ENCODE measurements around the gene SUSD3.
A peak's percentile ranks its signal among the peaks of the same experiment; 100 is the strongest.

The SUSD3 gene

GRCh38 chr9:93120846-93121315, 62.4 kb downstream of the SUSD3 start:
- peaks cover 15% of the 10 kb centered on the region for H3K4me1 ChIP-seq (ENCODE audit: insufficient read depth, poor library complexity, severe bottlenecking)
- no peaks in the 10 kb centered on the region for H3K27me3 ChIP-seq (ENCODE audit: insufficient read depth, poor library complexity, severe bottlenecking)
- TF ChIP-seq, protein P1, sequence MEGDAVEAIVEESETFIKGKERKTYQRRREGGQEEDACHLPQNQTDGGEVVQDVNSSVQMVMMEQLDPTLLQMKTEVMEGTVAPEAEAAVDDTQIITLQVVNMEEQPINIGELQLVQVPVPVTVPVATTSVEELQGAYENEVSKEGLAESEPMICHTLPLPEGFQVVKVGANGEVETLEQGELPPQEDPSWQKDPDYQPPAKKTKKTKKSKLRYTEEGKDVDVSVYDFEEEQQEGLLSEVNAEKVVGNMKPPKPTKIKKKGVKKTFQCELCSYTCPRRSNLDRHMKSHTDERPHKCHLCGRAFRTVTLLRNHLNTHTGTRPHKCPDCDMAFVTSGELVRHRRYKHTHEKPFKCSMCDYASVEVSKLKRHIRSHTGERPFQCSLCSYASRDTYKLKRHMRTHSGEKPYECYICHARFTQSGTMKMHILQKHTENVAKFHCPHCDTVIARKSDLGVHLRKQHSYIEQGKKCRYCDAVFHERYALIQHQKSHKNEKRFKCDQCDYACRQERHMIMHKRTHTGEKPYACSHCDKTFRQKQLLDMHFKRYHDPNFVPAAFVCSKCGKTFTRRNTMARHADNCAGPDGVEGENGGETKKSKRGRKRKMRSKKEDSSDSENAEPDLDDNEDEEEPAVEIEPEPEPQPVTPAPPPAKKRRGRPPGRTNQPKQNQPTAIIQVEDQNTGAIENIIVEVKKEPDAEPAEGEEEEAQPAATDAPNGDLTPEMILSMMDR (IDR thresholded peaks at IDR 0.05; ENCODE audit: poor library complexity, severe bottlenecking): no peak
- H3K36me3 ChIP-seq (ENCODE audit: low read depth): peaks cover 5% of the 10 kb centered on the region; the same call in 1 of the 2 replicates
- ATAC-seq (ENCODE audit: low read depth): no peak
- no peak overlapping the region for H3K4me3 ChIP-seq (ENCODE audit: severe bottlenecking)
- no peaks in the 10 kb centered on the region for H3K9me3 ChIP-seq (ENCODE audit: severe bottlenecking)
- peak; percentile 43 for DNase-seq (ENCODE audit: low spot score)
- peak overlapping the region; percentile 67 for H3K27ac ChIP-seq (ENCODE audit: poor library complexity, severe bottlenecking)

GRCh38 chr9:93121316-93122241, 63.1 kb downstream of the SUSD3 start:
- DNase-seq (ENCODE audit: low spot score) (peak; percentile 58), ATAC-seq (ENCODE audit: low read depth) (no peak)
- Histone ChIP-seq H3K4me3 (ENCODE audit: severe bottlenecking) (no peak overlapping the region), H3K9me3 (ENCODE audit: severe bottlenecking) (no peaks in the 10 kb centered on the region), H3K4me1 (ENCODE audit: insufficient read depth, poor library complexity, severe bottlenecking) (peaks cover 11% of the 10 kb centered on the region), H3K27me3 (ENCODE audit: insufficient read depth, poor library complexity, severe bottlenecking) (no peaks in the 10 kb centered on the region), H3K27ac (ENCODE audit: poor library complexity, severe bottlenecking) (no peak overlapping the region), H3K36me3 (ENCODE audit: low read depth) (peaks cover 5% of the 10 kb centered on the region; the same call in 1 of the 2 replicates)
- TF ChIP-seq, protein P1 (IDR thresholded peaks at IDR 0.05; ENCODE audit: poor library complexity, severe bottlenecking): no peak

GRCh38 chr9:93122721-93123221, 64.3 kb downstream of the SUSD3 start:
- Histone ChIP-seq H3K36me3 (ENCODE audit: low read depth) (peaks cover 5% of the 10 kb centered on the region; the same call in 1 of the 2 replicates), H3K27ac (ENCODE audit: poor library complexity, severe bottlenecking) (no peak overlapping the region), H3K27me3 (ENCODE audit: insufficient read depth, poor library complexity, severe bottlenecking) (no peaks in the 10 kb centered on the region), H3K9me3 (ENCODE audit: severe bottlenecking) (no peaks in the 10 kb centered on the region), H3K4me1 (ENCODE audit: insufficient read depth, poor library complexity, severe bottlenecking) (peaks cover 19% of the 10 kb centered on the region), H3K4me3 (ENCODE audit: severe bottlenecking) (no peak overlapping the region)
- TF ChIP-seq, protein P1 (IDR thresholded peaks at IDR 0.05; ENCODE audit: poor library complexity, severe bottlenecking): no peak
- peak; percentile 66 for DNase-seq (ENCODE audit: low spot score)
- ATAC-seq (ENCODE audit: low read depth): no peak

- H3K27me3 ChIP-seq (ENCODE audit: insufficient read depth, poor library complexity, severe bottlenecking): no peaks in the 10 kb centered on the region
- TF ChIP-seq, protein P1 (IDR thresholded peaks at IDR 0.05; ENCODE audit: poor library complexity, severe bottlenecking): no peak
- no peaks in the 10 kb centered on the region for H3K9me3 ChIP-seq (ENCODE audit: severe bottlenecking)
- H3K4me3 ChIP-seq (ENCODE audit: severe bottlenecking): no peak overlapping the region
- H3K36me3 ChIP-seq (ENCODE audit: low read depth): peaks cover 5% of the 10 kb centered on the region; the same call in 1 of the 2 replicates
- DNase-seq (ENCODE audit: low spot score): peak; percentile 38
- no peak for ATAC-seq (ENCODE audit: low read depth)
- H3K27ac ChIP-seq (ENCODE audit: poor library complexity, severe bottlenecking): no peak overlapping the region
- peaks cover 19% of the 10 kb centered on the region for H3K4me1 ChIP-seq (ENCODE audit: insufficient read depth, poor library complexity, severe bottlenecking)
Measured at GRCh38 chr9:93123561-93124283, 65.2 kb downstream of the SUSD3 start.

Data from RWPE2 (cell line).